NCI-H460 (cell line): Measurements from ENCODE around the gene TUB. TPM values are rescaled to one million over a fixed set of nuclear protein-coding genes. Genes with fewer than 3 reads are reported as not detected.

Experiments
- DNase-seq: peaks from one replicate; pipeline ENCODE4 v3.0.0-alpha.2; 2016; ENCODE audit warnings: low read depth; ENCODE audit errors: extremely low read depth
- total RNA-seq: library from RNA; depleted of rRNA; stranded (reverse); fragments of >200 nt; shearing (Covaris generic); gene quantifications from 2 replicates; pipeline ENCODE4 v1.2.3, GENCODE V29; 2014

Gene TUB
- total RNA-seq, 1 experiment from 2014 or later, result 5.0 TPM

DNA sequence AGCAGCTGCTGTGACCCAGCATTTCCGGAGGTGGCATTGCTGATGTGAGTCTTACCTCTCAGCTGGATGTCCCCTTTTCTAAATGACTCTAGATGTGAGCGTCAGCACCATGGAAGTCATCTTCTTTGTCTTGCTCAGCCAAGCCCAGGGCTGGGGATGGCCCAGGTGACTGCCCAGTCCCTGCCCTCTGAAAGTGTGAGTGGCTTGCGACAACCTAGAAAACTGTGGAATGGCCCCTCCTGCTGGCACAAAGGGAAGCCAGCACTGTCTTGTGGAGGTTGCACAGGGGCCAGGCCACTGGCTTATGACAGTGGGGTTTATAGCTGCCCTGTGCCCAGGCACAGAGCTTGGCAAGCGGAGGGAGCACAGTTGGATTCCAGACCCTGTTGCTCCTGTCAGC, 6.2 kb downstream of the TUB start:
- no peak for DNase-seq

DNA sequence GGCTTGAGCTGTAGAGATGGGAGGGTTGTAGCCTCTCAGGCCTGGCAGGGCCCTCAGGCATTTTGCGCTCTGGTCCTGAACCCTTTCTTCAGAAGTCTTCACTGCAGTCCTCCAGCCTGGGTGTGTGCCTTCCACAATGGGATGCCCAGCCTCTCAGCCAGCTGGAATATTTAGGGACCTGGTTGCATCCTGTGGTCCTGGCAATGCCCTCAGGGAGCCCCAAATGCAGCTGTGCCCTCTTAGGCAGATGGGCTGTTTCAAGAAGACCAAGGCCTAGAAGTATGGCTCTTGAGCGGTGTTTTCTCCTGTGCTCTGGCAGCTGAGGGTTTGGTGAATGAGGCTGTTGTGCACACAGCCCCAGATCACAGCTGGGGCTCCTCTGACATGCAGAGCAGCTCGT, 6.7 kb downstream of the TUB start:
- DNase-seq, result no peak

GRCh38 chr11:8089791-8090510, 8.9 kb downstream of the TUB start:
- no peak for DNase-seq

DNA sequence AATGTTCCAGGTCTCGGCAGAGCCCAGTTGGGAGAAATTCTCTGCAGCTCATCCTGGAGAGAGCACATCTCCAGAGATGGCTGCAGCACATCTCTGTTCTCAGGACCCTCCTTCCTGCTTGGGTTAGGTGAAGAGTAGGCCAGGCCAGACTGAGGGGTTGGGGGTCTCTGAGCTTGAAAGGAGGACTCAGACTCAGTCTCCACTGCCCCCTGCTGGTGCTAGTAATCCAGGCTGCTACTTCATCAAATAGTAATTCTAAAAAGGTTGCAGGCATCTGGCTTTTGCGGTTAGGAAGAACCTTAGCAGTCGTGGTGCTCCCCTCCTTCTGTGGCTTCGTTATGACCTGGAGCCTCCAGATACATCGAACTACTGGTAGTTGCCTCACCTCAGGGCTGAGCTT, 9.7 kb downstream of the TUB start:
- peak; percentile 11 for DNase-seq

DNA sequence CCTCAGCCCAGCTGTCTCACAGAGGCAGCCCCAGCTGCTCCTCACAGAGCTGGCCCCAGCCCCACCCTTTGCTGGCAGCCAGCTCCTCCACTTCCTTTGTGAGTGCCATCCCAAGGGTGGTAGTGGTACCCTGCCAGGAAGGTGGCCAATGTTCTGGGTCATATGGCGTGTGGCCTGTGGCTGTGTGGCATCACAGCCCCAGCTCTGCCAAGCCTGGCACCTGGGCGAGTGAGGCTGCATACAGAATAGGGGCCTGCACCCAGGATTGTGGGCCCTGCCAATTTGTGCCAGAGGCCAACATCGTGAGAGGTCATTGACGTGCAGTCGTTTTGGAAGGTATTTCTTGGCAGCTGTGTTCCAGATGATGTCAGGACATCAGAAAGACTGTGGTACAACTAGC, 10.7 kb downstream of the TUB start:
- no peak for DNase-seq

- DNase-seq, result peak; percentile 60
Measured at GRCh38 chr11:8092587-8093424, 11.8 kb downstream of the TUB start.

DNA sequence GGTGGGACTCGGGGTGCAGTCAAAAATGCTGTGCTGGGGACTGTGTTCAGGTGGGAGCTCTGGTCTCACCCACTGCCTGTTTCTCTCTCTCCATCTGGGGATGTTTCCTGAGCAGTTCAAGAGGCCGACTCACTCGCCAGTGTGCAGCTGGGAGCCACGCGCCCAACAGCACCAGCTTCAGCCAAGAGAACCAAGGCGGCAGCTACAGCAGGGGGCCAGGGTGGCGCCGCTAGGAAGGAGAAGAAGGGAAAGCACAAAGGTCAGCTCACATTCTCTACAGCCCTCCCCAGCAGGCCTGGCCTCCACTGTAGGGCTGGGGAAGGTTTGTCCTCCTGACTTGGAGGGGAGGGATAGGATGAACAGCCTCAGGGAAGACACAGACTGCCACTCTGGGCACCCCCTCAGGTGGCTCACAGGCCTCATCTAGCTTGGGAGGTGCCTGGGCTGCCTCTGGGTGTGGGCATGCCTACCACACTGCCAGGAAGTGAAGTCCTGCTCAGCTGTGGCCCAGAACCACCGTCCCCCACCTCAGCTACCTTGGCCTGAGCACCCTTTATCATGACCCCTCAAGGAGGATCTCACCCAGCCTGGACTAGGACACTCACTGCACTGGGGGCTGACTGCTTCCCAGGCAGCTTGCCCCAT, 13.0 kb downstream of the TUB start:
- DNase-seq, result no peak

DNA sequence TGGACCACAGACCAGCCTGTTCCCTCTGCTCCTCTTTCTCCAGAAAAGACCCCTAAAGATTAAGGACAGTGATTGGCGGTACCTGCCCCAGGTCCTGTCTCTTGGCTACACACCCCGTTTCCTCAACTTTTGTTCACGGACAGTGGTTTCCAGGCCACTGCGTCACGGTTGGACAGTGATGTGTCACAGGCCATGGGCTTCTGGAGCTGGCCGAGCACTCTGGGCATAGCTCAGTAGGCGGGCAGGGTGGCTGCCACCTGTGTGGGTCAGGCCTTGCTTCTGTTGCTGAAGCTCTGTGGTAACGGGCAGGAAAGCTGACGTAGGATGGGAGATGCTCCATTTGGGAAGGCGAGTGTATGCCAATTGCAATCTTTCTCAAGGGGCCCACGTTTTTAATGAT, 13.6 kb downstream of the TUB start:
- no peak for DNase-seq

GRCh38 chr11:8095371-8095770, 14.4 kb downstream of the TUB start:
- no peak for DNase-seq

- DNase-seq, result no peak
Measured at GRCh38 chr11:8095806-8096522, 15.0 kb downstream of the TUB start.

DNA sequence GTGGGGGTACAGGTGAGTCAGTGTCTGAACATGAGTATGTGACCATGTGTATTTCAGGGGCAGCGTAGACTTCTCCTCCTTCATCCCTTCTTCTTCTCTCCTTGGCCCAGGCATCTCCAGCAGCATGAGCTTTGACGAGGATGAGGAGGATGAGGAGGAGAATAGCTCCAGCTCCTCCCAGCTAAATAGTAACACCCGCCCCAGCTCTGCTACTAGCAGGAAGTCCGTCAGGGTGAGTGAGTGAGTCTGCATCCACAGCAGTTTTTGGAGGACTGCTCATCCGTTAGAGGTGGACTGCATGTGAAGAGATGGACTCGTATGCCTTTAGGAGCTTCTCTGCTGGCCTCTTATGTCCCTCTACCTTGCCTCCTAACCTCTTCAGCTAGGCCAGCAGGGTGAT, 15.6 kb downstream of the TUB start:
- no peak for DNase-seq

DNA sequence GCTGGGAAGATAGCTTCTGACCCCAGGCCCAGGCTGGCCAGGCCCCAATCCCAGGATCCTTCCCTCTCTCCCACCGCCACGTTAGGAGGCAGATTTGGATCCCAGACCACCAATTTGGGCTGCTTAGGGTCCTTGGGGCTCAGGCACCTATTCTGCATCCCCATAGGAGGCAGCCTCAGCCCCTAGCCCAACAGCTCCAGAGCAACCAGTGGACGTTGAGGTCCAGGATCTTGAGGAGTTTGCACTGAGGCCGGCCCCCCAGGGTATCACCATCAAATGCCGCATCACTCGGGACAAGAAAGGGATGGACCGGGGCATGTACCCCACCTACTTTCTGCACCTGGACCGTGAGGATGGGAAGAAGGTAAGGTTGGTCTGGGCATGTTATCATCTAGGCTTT, 16.1 kb downstream of the TUB start:
- no peak for DNase-seq

- no peak for DNase-seq
Measured at GRCh38 chr11:8097468-8097867, 16.5 kb downstream of the TUB start.

- DNase-seq, result no peak
Measured at GRCh38 chr11:8097926-8098325, 16.9 kb downstream of the TUB start.

- no peak for DNase-seq
Measured at GRCh38 chr11:8098361-8098760, 17.4 kb downstream of the TUB start.

GRCh38 chr11:8098879-8099278, 17.9 kb downstream of the TUB start:
- no peak for DNase-seq

DNA sequence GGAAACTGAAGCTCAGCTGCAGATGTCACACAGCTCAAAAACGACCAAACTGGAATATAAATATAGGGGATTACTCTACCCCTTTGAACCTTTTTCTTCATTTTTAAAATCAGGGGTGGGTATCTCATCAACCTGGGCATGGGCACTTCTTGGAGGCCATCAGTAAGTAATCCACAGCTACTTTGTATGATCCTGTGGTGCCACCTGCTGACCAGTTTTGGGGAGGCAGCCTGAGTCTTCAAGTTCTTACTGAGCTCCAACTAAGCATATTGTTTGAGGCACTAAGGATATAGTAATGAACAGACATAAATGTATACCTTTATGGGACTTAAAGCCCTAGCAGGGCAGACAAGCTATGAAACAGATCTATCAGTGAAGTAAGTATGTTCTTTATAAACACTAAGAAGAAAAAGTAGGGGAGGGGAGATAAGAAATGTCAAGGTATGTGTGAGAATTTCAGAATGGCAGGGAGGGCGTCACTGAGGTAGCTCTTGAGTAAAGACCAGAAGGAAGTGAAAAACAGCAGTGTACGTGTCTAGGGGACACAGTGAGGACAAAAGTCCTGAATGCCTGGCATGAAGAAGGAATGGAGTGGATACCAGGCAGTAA, 18.4 kb downstream of the TUB start:
- peak; percentile 63 for DNase-seq

DNA sequence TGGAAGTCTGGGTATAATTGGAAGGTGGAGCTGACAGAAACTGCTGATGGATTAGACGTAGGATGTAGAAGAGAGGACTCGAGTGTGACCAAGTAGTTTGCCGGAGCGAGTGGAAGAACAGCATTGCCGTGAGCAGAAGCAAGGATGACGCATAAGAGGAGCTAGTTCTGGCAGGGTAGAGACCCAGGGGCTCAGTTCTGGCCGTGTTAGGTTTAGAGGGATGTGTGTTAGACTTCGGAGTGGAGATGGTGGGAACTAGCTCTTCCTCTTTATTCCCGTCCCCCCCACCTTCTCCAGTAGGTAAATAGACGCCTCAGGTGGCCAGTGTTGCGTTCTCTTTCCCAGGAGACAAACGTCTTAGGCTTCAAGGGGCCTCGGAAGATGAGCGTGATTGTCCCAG, 19.1 kb downstream of the TUB start:
- DNase-seq, result no peak

DNA sequence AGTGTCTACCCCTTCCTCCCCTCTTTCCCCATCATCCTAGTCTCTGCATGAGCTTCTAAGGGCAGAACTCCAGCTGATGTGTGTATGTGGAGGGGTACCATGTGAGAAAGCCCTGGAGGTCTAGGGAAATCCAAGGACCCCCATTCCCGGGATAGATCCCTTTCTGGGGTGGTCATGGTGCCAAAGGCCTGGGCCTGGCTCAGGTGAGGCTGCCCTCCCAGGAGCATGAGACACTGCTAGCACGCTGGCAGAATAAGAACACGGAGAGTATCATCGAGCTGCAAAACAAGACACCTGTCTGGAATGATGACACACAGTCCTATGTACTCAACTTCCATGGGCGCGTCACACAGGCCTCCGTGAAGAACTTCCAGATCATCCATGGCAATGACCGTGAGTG, 19.6 kb downstream of the TUB start:
- DNase-seq, result no peak

GRCh38 chr11:8101421-8101820, 20.4 kb downstream of the TUB start:
- no peak for DNase-seq
